OCI-LY3 (cell line): ENCODE measurements around the gene ZNF679.

Experiments
- EZH2phosphoT487 ChIP-seq: fragments of 200-600 bp; shearing (Covaris generic); IDR thresholded peaks from 2 replicates; pipeline ENCODE4 v1.6.1; 2018; ENCODE audit warnings: antibody characterized with exemption, mixed run types, low read depth
- TF ChIP-seq, protein P1 (sequence below): fragments of 200-600, 300-600 bp; sonication (generic); IDR thresholded peaks from 2 replicates; pipeline ENCODE4 v1.5.1; 2014; ENCODE audit warnings: antibody characterized with exemption, low read length, low read depth

- TF ChIP-seq, protein P1, sequence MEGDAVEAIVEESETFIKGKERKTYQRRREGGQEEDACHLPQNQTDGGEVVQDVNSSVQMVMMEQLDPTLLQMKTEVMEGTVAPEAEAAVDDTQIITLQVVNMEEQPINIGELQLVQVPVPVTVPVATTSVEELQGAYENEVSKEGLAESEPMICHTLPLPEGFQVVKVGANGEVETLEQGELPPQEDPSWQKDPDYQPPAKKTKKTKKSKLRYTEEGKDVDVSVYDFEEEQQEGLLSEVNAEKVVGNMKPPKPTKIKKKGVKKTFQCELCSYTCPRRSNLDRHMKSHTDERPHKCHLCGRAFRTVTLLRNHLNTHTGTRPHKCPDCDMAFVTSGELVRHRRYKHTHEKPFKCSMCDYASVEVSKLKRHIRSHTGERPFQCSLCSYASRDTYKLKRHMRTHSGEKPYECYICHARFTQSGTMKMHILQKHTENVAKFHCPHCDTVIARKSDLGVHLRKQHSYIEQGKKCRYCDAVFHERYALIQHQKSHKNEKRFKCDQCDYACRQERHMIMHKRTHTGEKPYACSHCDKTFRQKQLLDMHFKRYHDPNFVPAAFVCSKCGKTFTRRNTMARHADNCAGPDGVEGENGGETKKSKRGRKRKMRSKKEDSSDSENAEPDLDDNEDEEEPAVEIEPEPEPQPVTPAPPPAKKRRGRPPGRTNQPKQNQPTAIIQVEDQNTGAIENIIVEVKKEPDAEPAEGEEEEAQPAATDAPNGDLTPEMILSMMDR = no peak
- no peak for TF ChIP-seq EZH2phosphoT487
Observed at GRCh38 chr7:64294701-64295420, 66.6 kb downstream of the ZNF679 start.
